ENCODE results near the gene YBX2.

- TF ChIP-seq CTCF (IDR thresholded peaks at IDR 0.05) (no peak), POLR2AphosphoS5 (IDR thresholded peaks at IDR 0.05) (no peak), EP300 (IDR thresholded peaks at IDR 0.05) (no peak), POLR2A (IDR thresholded peaks at IDR 0.05) (no peak)
Measured at GRCh38 chr17:7262192-7262934, 32.1 kb downstream of the YBX2 start, which contains the start of gene CLDN7.

Measured in gastroesophageal sphincter (tissue), 3 donors.